NCI-H510A (cell line): ENCODE measurements around the gene ZRANB3.
"Not testable (repeated sequence)": the region's sequence is repeated elsewhere in the genome, so short reads cannot be mapped to it uniquely, and the experiment has no call there.

Experiments used
- DNase-seq: peaks from one replicate; lab custom pipeline; 2025; lab: John Stamatoyannopoulos, UW

The ZRANB3 gene

DNA sequence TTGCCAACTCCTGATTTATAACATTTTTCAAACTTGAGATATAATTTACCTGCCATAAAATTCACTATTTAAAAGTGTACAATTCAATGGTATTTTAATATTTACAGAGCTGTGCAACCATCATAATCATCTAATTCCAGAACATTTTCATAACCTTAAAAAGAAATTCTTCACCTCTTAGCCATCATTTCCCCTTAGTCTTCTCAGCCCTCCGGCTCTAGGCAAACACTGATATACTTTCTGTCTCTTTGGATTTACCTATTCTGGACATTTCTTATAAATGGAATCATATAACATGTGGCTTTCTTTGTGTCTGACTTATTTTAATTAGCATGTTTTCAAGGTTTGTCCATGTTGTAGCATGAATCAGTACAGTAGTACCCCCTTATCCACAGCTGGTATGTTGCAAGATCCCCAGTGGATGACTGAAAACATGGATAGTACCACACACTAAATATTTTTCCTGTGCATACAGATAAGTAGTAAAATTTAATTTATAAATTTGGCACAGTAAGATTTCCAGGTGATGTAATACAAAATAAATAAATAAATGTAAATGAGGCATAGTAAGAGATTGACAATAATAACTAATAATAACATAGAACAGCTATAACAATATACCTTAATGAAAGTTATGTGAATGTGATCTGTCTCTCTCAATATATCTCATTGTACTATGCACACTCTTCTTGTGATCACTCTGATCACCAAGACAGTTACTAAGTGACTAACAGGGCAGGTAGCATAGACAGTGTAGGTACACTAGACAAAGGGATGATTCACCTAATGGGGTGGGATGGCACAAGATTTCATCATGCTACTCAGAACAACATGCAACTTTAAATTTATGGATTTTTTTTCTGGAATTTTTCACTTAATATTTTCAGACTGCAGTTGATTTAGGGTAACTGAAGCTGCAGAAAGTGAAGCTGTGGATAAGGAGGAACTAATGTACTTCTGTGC lies 405.8 kb downstream of the ZRANB3 start:
- DNase-seq: no peak

DNA sequence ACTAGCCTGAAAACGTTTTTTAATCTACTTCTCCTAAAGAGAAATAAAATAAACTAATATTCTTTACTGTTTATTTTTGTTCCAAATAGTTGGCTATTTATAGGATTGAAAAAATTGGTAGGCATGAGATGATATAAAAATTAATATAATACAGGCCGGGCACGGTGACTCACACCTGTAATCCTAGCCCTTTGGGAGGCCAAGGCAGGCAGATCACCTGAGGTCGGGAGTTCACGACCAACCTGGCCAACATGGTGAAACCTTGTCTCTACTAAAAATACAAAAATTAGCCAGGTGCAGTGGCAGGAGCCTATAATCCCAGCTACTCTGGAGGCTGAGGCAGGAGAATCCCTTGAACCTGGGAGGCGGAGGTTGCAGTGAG lies 409.4 kb downstream of the ZRANB3 start:
- DNase-seq: not testable (repeated sequence)

DNA sequence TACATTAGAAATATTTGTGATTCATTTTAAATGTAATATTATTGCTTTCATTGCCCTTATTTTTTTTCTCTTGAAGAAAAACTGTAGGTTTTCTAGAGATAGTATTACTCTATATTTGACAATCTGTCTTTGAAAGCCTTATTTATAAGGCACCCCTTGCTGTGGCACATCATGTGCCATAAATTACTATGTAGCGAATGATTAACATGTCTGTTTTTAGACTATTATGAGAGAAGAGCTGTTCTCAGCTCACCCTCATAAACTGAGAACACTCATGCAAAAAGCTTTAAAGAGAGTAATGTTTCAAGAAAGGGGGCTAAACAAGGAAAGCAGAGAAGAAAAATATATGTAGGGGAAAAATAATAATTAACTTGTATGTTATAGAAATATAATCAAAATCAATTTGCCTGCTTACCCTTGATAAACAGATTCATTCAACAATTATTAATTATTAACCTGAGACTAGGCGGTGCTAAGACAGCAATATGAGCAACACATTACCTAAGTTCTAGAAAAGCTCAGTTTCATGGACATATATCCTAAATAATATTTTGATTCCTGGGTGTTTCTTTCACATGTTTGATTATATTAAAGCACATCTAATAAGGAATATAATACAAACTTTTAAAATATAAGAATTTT lies 409.9 kb downstream of the ZRANB3 start:
- no peak for DNase-seq

DNA sequence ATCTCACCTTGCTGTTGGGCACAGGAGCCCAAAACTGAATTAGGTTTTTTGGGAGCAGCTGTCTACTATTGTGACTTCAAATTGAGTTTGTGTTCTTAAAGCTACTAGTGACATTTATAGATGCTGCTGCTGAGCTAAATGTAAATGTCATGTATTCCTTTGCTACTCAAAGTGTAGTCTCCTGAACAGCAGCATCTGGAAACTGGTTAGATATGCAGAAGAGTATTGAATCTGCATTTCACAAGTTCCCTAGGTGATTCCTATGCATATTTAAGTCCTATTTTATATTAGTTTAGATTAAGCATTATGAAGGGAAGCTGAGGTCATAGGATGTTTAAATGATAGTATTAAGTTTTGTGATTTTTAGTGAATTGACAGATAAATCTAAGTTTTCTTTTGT lies 411.4 kb downstream of the ZRANB3 start:
- no peak for DNase-seq

DNA sequence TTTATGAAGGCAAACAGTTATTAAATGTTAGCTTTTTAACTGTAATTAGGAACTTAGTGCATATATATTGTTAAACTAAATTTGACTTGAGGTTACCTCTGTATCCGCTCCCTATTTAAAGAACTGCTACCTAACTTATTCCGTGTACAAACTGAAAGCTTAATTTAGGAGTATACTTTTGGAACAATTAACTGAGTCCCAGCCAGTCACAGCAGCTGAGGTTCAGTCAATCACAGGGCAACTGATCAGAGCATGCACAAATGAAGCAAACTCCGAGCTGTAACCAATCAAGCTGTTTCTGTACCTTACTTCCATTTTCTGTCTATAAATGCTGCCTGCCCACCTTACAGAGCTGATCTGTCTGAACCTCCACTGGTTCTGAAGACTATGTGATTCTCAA lies 417.7 kb downstream of the ZRANB3 start:
- DNase-seq: no peak

DNA sequence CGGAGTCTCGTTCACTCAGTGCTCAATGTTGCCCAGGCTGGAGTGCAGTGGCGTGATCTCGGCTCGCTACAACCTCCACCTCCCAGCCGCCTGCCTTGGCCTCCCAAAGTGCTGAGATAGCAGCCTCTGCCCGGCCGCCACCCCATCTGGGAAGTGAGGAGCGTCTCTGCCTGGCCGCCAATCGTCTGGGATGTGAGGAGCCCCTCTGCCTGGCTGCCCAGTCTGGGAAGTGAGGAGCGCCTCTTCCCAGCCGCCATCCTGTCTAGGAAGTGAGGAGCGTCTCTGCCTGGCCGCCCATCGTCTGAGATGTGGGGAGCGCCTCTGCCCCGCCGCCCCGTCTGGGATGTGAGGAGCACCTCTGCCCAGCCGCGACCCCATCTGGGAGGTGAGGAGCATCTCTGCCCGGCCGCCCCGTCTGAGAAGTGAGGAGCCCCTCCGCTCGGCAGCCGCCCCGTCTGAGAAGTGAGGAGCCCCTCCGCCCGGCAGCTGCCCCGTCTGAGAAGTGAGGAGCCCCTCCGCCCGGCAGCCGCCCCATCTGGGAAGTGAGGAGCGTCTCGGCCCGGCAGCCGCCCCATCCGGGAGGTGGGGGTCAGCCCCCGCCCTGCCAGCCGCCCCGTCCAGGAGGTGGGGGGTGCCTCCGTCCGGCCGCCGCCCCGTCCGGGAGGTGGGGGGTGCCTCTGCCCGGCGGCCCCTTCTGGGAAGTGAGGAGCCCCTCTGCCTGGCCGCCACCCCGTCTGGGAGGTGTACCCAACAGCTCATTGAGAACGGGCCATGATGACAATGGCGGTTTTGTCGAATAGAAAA lies 425.3 kb downstream of the ZRANB3 start:
- not testable (repeated sequence) for DNase-seq

DNA sequence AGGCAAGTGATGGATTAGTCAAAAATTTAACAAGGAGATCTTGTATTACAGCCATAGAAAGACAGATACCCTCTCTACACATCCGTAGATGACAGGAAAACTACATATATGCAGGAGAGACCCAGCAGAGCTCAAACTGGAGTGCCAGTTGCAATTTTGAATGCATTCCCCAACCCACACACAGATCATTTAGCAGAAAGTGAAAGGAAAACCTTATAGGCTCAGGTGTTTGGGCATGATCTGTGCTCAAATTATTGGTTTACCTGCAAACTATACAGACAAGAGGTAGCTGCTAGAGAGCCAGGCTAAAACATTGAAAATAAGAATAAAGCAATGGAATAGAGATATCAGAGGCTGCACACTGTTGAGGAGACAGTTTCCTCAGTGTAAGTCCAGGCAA lies 427.2 kb downstream of the ZRANB3 start:
- no peak for DNase-seq

DNA sequence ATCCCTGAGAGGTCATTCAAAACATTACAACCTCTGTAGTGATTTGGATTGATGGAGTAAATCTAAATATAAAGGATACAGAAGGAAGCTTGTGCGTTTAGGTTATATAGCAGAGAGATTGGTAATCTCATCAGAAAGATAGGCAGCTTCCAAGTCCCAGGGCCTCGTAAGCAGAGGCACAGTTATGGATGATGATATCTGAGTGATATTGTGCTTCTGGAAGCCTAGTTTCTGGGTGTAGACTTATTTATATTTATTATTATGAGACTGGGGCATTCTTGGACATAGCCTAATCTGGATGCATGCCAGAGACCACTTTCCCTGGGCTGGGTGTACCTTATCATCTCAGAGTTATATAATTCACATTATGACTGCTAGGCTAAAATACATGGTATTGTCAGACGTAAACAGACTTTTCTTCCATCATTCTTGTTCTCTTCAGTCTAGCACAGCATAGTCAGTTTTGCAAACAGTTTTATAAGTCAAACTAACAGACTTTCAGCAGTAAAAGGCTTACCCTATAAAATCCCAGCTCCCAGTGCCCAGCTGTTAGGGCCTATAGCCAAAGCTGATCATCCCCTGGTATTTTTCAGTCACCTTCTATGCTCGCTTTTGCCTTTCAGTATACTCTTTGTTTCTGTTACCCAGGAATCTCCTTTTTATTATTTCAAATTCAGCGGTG lies 431.1 kb downstream of the ZRANB3 start:
- DNase-seq: no peak

DNA sequence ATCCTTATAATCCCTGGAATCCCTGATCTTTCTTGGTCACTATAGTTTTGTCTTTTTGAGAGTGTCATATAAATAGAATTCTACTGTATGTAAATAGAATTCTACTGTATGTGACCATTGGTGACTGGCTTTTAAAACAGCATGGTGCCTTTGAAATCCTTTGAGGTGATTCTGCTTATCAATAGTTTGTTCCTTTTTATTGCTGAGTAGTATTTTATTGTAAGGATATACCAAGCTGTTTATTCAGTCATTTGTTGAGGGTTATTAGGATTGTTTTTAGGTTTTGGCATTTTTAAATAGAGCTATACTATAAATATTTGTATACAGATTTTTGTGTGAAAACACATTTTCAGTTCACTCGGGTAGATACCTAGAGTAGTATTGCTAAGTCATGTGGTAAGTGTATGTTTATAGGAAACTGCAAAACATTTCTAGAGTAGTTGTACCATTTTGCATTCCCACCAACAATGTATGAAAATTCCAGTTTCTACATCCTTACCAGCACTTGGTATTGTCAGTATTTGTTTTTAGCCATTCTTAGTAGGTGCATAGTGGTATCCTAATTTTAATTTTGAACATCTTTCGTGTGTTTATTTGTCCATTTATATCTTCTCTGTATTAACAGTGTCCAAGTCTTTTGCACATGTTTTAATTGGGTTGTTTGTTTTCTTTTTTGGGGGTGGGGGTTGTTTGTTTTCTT lies 433.3 kb downstream of the ZRANB3 start:
- no peak for DNase-seq

DNA sequence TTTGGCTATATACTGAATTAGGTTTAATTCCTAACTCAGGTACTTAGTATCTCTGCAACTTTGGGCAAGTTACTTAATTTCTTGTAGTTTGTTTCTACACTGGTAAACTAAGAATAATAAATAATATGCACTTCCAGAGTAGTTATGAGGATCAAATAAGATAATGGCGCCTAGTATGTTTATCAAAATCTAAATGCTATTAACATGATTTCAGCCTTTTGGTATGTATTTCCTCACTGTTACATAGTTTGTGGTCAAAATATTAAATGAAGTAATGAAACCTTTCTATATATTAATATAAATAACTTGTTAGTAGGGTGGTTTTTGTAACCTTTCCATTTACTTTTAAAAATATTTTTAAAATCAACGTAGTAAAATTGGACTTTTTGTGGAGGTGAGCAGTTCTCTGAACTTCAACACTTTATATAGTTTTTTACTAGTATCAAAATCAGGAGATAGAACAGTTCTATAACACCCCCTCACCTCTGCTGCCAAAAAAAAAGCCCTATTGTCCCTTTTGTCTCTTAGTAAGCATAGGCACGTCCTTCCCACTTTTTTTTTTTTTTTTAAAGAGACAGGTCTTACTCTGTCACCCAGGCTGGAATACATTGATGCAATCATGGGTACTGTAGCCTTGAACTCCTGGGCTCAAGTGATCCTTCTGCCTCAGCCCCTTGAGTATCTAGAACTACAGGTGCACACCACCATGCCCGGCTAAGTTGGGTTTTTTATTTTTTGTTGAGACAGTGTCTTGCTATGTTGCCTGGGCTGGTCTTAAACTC lies 434.2 kb downstream of the ZRANB3 start:
- DNase-seq: no peak

DNA sequence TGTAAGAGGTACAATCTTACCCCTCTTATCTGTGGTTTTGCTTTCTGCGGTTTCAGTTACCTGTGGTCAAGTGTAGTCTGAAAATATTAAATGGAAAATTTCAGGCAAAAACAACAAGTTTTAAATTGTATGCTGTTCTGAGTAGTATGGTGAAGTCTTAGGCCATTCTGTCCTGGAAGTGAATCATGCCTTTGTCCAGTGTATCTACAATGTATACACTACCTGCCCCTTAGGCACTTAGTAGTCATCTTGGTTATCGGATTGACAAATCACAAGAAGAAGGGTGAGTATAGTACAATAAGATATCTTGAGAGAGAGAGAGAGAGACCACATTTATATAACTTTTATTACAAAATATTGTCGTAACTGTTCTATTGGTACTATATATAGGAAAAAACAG lies 435.4 kb downstream of the ZRANB3 start:
- no peak for DNase-seq

DNA sequence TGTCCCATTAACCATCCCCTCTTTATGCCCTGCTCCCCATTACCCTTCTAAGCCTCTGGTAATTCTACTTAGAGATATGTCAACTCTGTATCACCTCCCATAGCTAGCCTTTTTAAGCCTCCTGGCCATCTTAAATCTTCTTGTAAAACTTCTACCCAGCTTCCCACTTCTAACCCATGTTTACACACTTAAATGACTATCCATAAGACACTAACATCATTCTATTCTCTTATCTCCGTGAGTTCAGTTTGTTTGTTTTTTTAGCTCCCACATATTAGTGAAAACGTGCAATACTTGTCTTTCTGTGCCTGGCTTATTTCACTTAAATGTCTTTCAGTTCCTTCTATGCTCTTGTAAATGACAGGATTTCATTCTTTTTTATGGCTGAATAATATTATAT lies 436.5 kb downstream of the ZRANB3 start:
- DNase-seq: no peak

DNA sequence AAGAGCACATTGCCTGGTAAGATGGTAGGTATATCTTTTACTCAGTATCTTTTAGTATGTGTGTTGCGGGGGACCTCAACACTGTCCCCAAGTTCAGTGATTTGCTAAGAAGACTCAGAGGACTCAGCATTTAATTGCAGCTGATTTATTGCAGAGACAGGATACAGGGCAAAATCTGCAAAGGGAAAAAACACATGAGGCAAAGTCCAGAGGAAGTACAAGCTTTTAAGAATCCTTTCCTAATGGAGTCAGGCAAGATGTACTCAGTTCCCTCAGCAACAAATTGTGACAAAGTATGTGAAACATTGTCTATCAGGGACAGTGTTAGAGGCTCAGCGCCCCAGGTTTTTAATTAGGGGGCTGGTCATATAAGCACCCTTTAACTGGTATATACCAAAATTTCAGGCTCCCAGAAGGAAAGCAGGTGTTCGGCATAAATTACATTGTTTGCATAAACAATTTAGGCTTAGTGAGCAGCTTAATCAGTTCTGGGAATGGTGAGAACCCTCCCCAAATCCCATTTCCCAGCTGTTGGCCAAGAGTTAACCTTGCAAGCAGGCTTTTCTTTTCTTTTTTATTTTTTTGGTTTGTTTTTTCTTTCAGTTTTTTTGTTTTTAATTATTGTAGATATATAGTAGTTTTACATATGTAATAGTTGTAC lies 437.2 kb downstream of the ZRANB3 start:
- DNase-seq: no peak

DNA sequence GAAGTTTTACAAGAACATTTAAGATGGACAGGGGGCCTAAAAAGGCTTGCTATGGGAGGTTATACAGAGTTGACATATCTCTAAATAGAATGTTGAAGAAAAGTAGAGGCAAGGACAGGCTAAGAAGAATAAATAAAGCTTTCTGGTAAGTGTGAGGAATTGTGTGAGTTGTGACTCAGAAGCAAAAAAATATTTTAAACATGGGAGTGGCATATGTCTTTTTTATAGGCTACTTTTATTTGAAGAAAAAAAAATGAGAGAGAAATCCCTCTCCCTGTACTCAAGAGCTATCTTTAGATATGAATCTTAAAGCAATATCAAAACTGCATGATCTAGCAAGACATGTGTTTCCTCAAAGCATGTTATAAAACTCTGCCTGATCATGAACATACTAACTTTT lies 437.8 kb downstream of the ZRANB3 start:
- no peak for DNase-seq

DNA sequence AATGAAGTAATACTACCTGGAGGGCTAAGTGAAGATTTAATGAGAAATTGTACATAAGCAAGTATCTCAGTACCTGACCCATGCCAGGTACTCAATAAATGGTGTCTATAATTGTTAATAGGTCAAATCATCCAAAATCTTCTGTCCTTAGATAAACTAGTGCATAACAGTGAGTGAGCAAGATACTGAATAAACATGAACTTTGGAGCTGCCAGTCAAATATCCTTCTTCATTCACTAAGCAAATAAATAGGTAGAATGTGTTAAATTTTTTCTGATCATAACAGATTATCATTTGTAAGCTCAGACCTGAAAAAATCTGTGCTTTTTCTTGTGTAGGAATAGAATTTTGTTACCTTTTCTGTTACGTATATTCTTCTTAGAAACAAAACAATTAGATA lies 439.3 kb downstream of the ZRANB3 start:
- DNase-seq: no peak

DNA sequence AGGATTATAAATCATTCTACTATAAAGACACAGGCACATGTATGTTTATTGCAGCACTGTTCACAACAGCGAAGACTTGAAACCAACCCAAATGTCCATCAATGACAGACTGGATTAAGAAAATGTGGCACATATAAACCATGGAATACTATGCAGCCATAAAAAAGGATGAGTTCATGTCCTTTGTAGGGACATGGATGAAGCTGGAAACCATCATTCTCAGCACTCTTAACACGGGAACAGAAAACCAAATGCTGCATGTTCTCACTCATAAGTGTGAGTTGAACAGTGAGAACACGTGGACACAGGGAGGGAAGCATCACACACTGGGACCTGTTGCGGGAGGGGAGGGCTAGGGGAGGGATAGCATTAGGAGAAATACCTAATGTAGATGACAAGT lies 441.4 kb downstream of the ZRANB3 start:
- DNase-seq: not testable (repeated sequence)
